C4-2B (cell line): ENCODE results near the gene TEX101.
"Not testable (repeated sequence)": the region's sequence is repeated elsewhere in the genome, so short reads cannot be mapped to it uniquely, and the experiment has no call there.

Source experiments
- ZFX ChIP-seq: fragments of 450-650 bp; IDR thresholded peaks from 2 replicates; pipeline ENCODE4 v1.6.1; 2017
- TF ChIP-seq, protein P1 (sequence below): fragments of 450-650 bp; conservative IDR thresholded peaks from 2 replicates; pipeline ENCODE4 v1.5.1; 2017; ENCODE audit warnings: mild to moderate bottlenecking

DNA sequence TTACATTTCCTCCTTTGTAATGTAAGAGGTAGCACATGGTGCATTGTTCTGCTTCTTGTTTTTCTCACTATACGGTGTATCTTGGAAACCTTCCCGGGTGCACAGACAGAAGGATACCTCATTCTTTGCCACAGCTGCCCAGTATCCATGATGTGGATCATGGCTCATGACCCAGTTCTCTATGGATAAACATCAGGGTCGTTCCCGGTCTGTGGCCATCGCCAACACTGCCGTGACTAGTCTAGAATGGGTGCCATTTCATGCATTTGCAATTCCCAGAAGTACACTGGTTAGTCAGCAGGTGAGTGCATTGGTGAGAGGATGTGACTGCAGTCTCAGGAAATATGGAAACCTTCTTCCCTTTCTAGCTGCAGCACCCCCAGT, 23.1 kb upstream of the TEX101 start:
- TF ChIP-seq, protein P1, sequence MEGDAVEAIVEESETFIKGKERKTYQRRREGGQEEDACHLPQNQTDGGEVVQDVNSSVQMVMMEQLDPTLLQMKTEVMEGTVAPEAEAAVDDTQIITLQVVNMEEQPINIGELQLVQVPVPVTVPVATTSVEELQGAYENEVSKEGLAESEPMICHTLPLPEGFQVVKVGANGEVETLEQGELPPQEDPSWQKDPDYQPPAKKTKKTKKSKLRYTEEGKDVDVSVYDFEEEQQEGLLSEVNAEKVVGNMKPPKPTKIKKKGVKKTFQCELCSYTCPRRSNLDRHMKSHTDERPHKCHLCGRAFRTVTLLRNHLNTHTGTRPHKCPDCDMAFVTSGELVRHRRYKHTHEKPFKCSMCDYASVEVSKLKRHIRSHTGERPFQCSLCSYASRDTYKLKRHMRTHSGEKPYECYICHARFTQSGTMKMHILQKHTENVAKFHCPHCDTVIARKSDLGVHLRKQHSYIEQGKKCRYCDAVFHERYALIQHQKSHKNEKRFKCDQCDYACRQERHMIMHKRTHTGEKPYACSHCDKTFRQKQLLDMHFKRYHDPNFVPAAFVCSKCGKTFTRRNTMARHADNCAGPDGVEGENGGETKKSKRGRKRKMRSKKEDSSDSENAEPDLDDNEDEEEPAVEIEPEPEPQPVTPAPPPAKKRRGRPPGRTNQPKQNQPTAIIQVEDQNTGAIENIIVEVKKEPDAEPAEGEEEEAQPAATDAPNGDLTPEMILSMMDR, result not testable (repeated sequence)
- TF ChIP-seq ZFX, result not testable (repeated sequence)
